GM12878 (cell line): Measurements from ENCODE around the gene CTNNA2. TPM values are rescaled to one million over a fixed set of nuclear protein-coding genes. Genes with fewer than 3 reads are reported as not detected.

Source experiments
- ATAC-seq: fragments of 200-7000 bp; cut with Tn5 transposase; 3 replicates; pipeline ENCODE4 v1.9.1; 2020; ENCODE audit warnings: mild to moderate bottlenecking, moderate library complexity
- BruUV-seq: library from RNA; stranded (reverse); fragments of 400-500 nt; replicated peaks from 2 replicates; lab custom pipeline; 2021; lab: Mats Ljungman, UMichigan
- CTCF ChIA-PET: fragments of 300-600 bp; sonication (Branson Sonifier 250); formaldehyde crosslinking; extraction: SDS; loops from one replicate; lab custom pipeline; 2021; ENCODE audit warnings: inconsistent platforms; lab: Yijun Ruan, JAX
- POLR2A ChIA-PET: fragments of 350-600 bp; formaldehyde crosslinking; extraction: SDS; loops from one replicate; lab custom pipeline; 2021; ENCODE audit warnings: inconsistent platforms; lab: Charles Lee
- RAD21 ChIA-PET: fragments of 300-600 bp; sonication (Branson Sonifier 250); formaldehyde crosslinking; loops from one replicate; lab custom pipeline; 2023; ENCODE audit warnings: antibody characterized with exemption; ENCODE audit not compliant: unreplicated experiment; lab: Charles Lee
- SMC1A ChIA-PET: fragments of 300-600 bp; sonication (Branson Sonifier 250); formaldehyde crosslinking; loops from one replicate; lab custom pipeline; 2023; ENCODE audit not compliant: unreplicated experiment, uncharacterized antibody; lab: Charles Lee
- DNase-seq: peaks from one replicate; pipeline ENCODE4 v3.0.0-alpha.2; 2011; ENCODE audit warnings: low read depth, low spot score
- FAIRE-seq: peaks from 3 replicates; lab custom pipeline; 2011; peaks lifted over from hg19 to GRCh38; lab: Jason Lieb, UNC
- H2AFZ ChIP-seq: 2 replicates; pipeline ENCODE4 v1.6.0; 2011; ENCODE audit warnings: low read depth, low read length, control low read depth; ENCODE audit not compliant: control insufficient read depth
- H3K27ac ChIP-seq: 2 replicates; pipeline ENCODE4 v1.5.1; 2011; ENCODE audit warnings: control low read depth; ENCODE audit not compliant: control insufficient read depth, insufficient read depth
- H3K27me3 ChIP-seq, 2 experiments: replicated peaks in 1 of 2; 2 replicates each; pipeline versions ENCODE4 v1.6.0 to v1.6.1; 2011; ENCODE audit warnings: low read length in 1 of 2; ENCODE audit not compliant: control insufficient read depth in 2 of 2, insufficient read depth in 2 of 2
- H3K36me3 ChIP-seq, 2 experiments: 2 replicates each; pipeline ENCODE4 v1.5.1; 2011; ENCODE audit warnings: low read length in 1 of 2; ENCODE audit not compliant: control insufficient read depth in 2 of 2, insufficient read depth in 2 of 2
- H3K4me1 ChIP-seq: 2 replicates; pipeline ENCODE4 v1.6.1; 2011; ENCODE audit warnings: mild to moderate bottlenecking, low read length, moderate library complexity, mixed read lengths; ENCODE audit not compliant: control insufficient read depth, insufficient read depth
- H3K4me2 ChIP-seq: 2 replicates; pipeline ENCODE4 v1.6.0; 2011; ENCODE audit warnings: control low read depth; ENCODE audit not compliant: control insufficient read depth, insufficient read depth
- H3K4me3 ChIP-seq: fragments of 200-600 bp; sonication (generic); 2 replicates; pipeline ENCODE4 v1.5.1; 2016
- H3K79me2 ChIP-seq: 2 replicates; pipeline ENCODE4 v1.6.0; 2011; ENCODE audit warnings: low read length; ENCODE audit not compliant: control insufficient read depth, insufficient read depth
- H3K9ac ChIP-seq: 2 replicates; pipeline ENCODE4 v1.8.0; 2011; ENCODE audit warnings: low read length, control low read depth, mixed read lengths; ENCODE audit not compliant: control insufficient read depth, insufficient read depth
- H3K9me3 ChIP-seq: replicated peaks from 3 replicates; pipeline ENCODE4 v1.5.1; 2011; ENCODE audit warnings: mild to moderate bottlenecking, low read length; ENCODE audit not compliant: control insufficient read depth, insufficient read depth
- H4K20me1 ChIP-seq: 2 replicates; pipeline ENCODE4 v1.6.0; 2011; ENCODE audit not compliant: control insufficient read depth, insufficient read depth
- TCF3 ChIP-seq: IDR thresholded peaks from 2 replicates; pipeline ENCODE4 v1.6.1; 2012; ENCODE audit warnings: low read depth, mild to moderate bottlenecking, low read length, borderline replicate concordance; ENCODE audit not compliant: insufficient read depth
- USF2 ChIP-seq: IDR thresholded peaks from 2 replicates; pipeline ENCODE4 v1.6.1; 2011; ENCODE audit warnings: low read depth, low read length, improper control_type of control experiment, borderline replicate concordance
- ZNF592 ChIP-seq: fragments of 450-650 bp; IDR thresholded peaks from 2 replicates; pipeline ENCODE4 v1.6.1; 2017; ENCODE audit warnings: mild to moderate bottlenecking, moderate library complexity
- WGBS: methylation state at CpG from one replicate; pipeline ENCODE4 v1.1.6; 2016; ENCODE audit warnings: low lambda C conversion rate; ENCODE audit not compliant: insufficient replicate concordance, insufficient coverage; ENCODE audit errors: missing lambda C conversion rate; 5-methylcytosine and 5-hydroxymethylcytosine counted together
- in situ Hi-C: fragments of 300-500 bp; cut with MboI; formaldehyde crosslinking; loops from 9 replicates; pipeline ENCODE4 v1.14.3; 2018; ENCODE audit warnings: mixed read lengths
- intact Hi-C: fragments of 100-400 bp; cut with micrococcal nuclease; formaldehyde crosslinking; loops from one replicate; pipeline ENCODE4 v1.14.2; 2022; ENCODE audit not compliant: unreplicated experiment
- polyA plus RNA-seq, 11 experiments: library from polyadenylated mRNA; depleted of rRNA in 4 of 11; unstranded in 6 of 11; stranded (reverse) in 5 of 11; fragments of >200 nt; fragmentation: Nextera tagmentation in 4 of 11; fragmentation: Illumina TruSeq in 1 of 11; extraction: Ambion mirVana in 4 of 11; extraction: Trizol in 1 of 11; gene quantifications; 1 replicate in 1 of 11; 2 replicates in 10 of 11; pipeline versions ENCODE4 v1.2.1 to v1.2.3, GENCODE V29; 2011 to 2016; ENCODE audit warnings: inconsistent platforms in 2 of 11, missing spikeins in 2 of 11, low read depth in 1 of 11
- total RNA-seq, 4 experiments: library from RNA; depleted of rRNA in 3 of 4; stranded (reverse); fragments of >200 nt in 3 of 4; fragmentation: Illumina TruSeq in 1 of 4; extraction: Trizol in 1 of 4; gene quantifications; 2 replicates each; pipeline versions ENCODE4 v1.2.1 to v1.2.3, GENCODE V29; 2013 to 2021

The CTNNA2 gene
- total and polyA plus RNA-seq, 10 of the 15 experiments (the other 5 are each of a cell fraction or from before 2014, with no cell fraction given) = 2.4 to 36.2 (median 6.6) TPM

GRCh38 chr2:79740879-79741443 is 228.1 kb downstream of the CTNNA2 start:
- H4K20me1 ChIP-seq = no peaks in the 10 kb centered on the region
- no TSS peak for BruUV-seq
- no peaks in the 10 kb centered on the region for H3K79me2 ChIP-seq
- ATAC-seq (no peak), FAIRE-seq (no peak), DNase-seq (no peak)
- no peak overlapping the region for H3K27ac ChIP-seq
- H3K4me3 ChIP-seq = no peak overlapping the region
- H2AFZ ChIP-seq = no peak overlapping the region
- ChIA-PET CTCF (no interaction called here), RAD21 (no interaction called here), SMC1A (no interaction called here), POLR2A (no interaction called here)
- H3K27me3 ChIP-seq = no peaks in the 10 kb centered on the region
- no peaks in the 10 kb centered on the region for H3K4me1 ChIP-seq
- in situ Hi-C loops = no loop called here
- H3K36me3 ChIP-seq = no peaks in the 10 kb centered on the region
- no peak overlapping the region for H3K4me2 ChIP-seq
- H3K9ac ChIP-seq = no peak overlapping the region
- 3% methylated on average over 6 of the region's 6 CpGs for WGBS
- intact Hi-C loops = no loop called here
- no peaks in the 10 kb centered on the region for H3K9me3 ChIP-seq
- TF ChIP-seq TCF3 = no peak
- no peak for TF ChIP-seq ZNF592
- TF ChIP-seq USF2 = no peak
